Uterus (tissue), 4 donors: ENCODE results near the gene MYOZ2. TPM values are rescaled to one million over a fixed set of nuclear protein-coding genes. Genes with fewer than 3 reads are reported as not detected.

Experiments used
- DNase-seq, 2 donors: peaks; one replicate each; pipeline ENCODE4 v3.0.0-alpha.2; 2019 to 2020
- H3K27ac ChIP-seq, 2 donors: fragments of 200-600 bp; sonication (generic); 1 replicate in 1 of 2; 2 replicates in 1 of 2; pipeline ENCODE4 v1.5.1; 2016 to 2018
- H3K27me3 ChIP-seq, 2 donors: fragments of 200-600 bp; sonication (generic); one replicate each; pipeline ENCODE4 v1.5.1; 2018 to 2019; ENCODE audit warnings: control low read depth in 1 of 2
- H3K36me3 ChIP-seq, 2 donors: fragments of 200-600 bp; sonication (generic); one replicate each; pipeline ENCODE4 v1.5.1; 2019; ENCODE audit warnings: control low read depth in 1 of 2
- H3K4me1 ChIP-seq, 2 donors: fragments of 200-600 bp; sonication (generic); one replicate each; pipeline ENCODE4 v1.5.1; 2018 to 2019; ENCODE audit warnings: control low read depth in 1 of 2
- H3K4me3 ChIP-seq, 2 donors: fragments of 200-600 bp; sonication (generic); 1 replicate in 1 of 2; 2 replicates in 1 of 2; pipeline ENCODE4 v1.5.1; 2018 to 2019; ENCODE audit warnings: mild to moderate bottlenecking in 1 of 2
- H3K9me3 ChIP-seq, 2 donors: fragments of 200-600 bp; sonication (generic); one replicate each; pipeline ENCODE4 v1.5.1; 2019; ENCODE audit warnings: control low read depth in 1 of 2
- CTCF ChIP-seq, 4 experiments: fragments of 200-600 bp in 2 of 4; fragments of 450-650 bp in 2 of 4; sonication (generic) in 2 of 4; IDR thresholded peaks; one replicate each; pipeline ENCODE4 v1.5.1; 2016 to 2019; ENCODE audit warnings: antibody characterized with exemption in 4 of 4, mild to moderate bottlenecking in 2 of 4, moderate library complexity in 1 of 4
- POLR2A ChIP-seq, 2 donors: fragments of 450-650 bp; IDR thresholded peaks; one replicate each; pipeline ENCODE4 v1.6.1; 2016; ENCODE audit warnings: antibody characterized with exemption in 2 of 2, mild to moderate bottlenecking in 1 of 2, moderate library complexity in 1 of 2
- intact Hi-C: fragments of 100-400 bp; cut with DNase I; formaldehyde crosslinking; loops from one replicate; pipeline ENCODE4 v1.15.1; 2023; ENCODE audit warnings: low total_unique reads
- total RNA-seq, 4 donors: library from RNA; depleted of rRNA in 3 of 4; stranded (reverse); fragments of >200 nt in 3 of 4; gene quantifications; one replicate each; pipeline versions ENCODE4 v1.1.0 to v1.2.4, GENCODE V29; 2014 to 2023
- donor health status: DM: yes; HTN: yes; CAD: no.

The MYOZ2 gene
- total RNA-seq, 4 donors from 2014 or later = 0.62 to 1.8 (median 1.5) TPM; not detected in 1

GRCh38 chr4:119098306-119098705 is 37.3 kb upstream of the MYOZ2 start:
- intact Hi-C loops = no loop called here
- no peaks in the 10 kb centered on the region for H3K4me1 ChIP-seq
- H3K9me3 ChIP-seq = no peaks in the 10 kb centered on the region
- no peaks in the 10 kb centered on the region for H3K36me3 ChIP-seq
- peak overlapping the region; percentile 45 to 72 for H3K27ac ChIP-seq
- TF ChIP-seq CTCF (IDR thresholded peaks at IDR 0.05) (no peak), POLR2A (IDR thresholded peaks at IDR 0.05) (no peak)
- no peak for DNase-seq
- no peaks in the 10 kb centered on the region for H3K27me3 ChIP-seq
- H3K4me3 ChIP-seq = no peak overlapping the region

GRCh38 chr4:119099227-119099810 is 36.3 kb upstream of the MYOZ2 start:
- H3K27ac ChIP-seq = peak overlapping the region; percentile 45 to 72
- H3K36me3 ChIP-seq = no peaks in the 10 kb centered on the region
- H3K4me3 ChIP-seq = no peak overlapping the region
- no peaks in the 10 kb centered on the region for H3K4me1 ChIP-seq
- DNase-seq = no peak
- no peak for TF ChIP-seq POLR2A (IDR thresholded peaks at IDR 0.05)
- TF ChIP-seq CTCF (IDR thresholded peaks at IDR 0.05) = no peak
- H3K9me3 ChIP-seq = no peaks in the 10 kb centered on the region
- intact Hi-C loops = no loop called here
- no peaks in the 10 kb centered on the region for H3K27me3 ChIP-seq

GRCh38 chr4:119100655-119101054 is 35.0 kb upstream of the MYOZ2 start:
- H3K4me1 ChIP-seq = no peaks in the 10 kb centered on the region
- no peaks in the 10 kb centered on the region for H3K36me3 ChIP-seq
- no peak overlapping the region for H3K4me3 ChIP-seq
- TF ChIP-seq CTCF (IDR thresholded peaks at IDR 0.05) = no peak
- no peak for TF ChIP-seq POLR2A (IDR thresholded peaks at IDR 0.05)
- H3K9me3 ChIP-seq = no peaks in the 10 kb centered on the region
- peak overlapping the region; percentile 45 to 72 for H3K27ac ChIP-seq
- no peak for DNase-seq
- intact Hi-C loops = no loop called here
- no peaks in the 10 kb centered on the region for H3K27me3 ChIP-seq

- TF ChIP-seq POLR2A (IDR thresholded peaks at IDR 0.05) (no peak), CTCF (IDR thresholded peaks at IDR 0.05) (no peak)
- H3K27me3 ChIP-seq = no peaks in the 10 kb centered on the region
- peak overlapping the region; percentile 62 to 73 for H3K27ac ChIP-seq
- H3K4me3 ChIP-seq = no peak overlapping the region
- DNase-seq = peak in 1 of 2 donors; percentile 41
- intact Hi-C loops = no loop called here
- H3K36me3 ChIP-seq = no peaks in the 10 kb centered on the region
- H3K9me3 ChIP-seq = no peaks in the 10 kb centered on the region
- no peaks in the 10 kb centered on the region for H3K4me1 ChIP-seq
Observed at GRCh38 chr4:119103263-119103662, 32.4 kb upstream of the MYOZ2 start.

GRCh38 chr4:119104644-119105273 is 30.9 kb upstream of the MYOZ2 start:
- intact Hi-C loops = no loop called here
- Histone ChIP-seq H3K27me3 (no peaks in the 10 kb centered on the region), H3K27ac (peak overlapping the region in 1 of 2 donors; percentile 73), H3K36me3 (no peaks in the 10 kb centered on the region), H3K4me3 (no peak overlapping the region), H3K9me3 (no peaks in the 10 kb centered on the region), H3K4me1 (no peaks in the 10 kb centered on the region)
- TF ChIP-seq POLR2A (IDR thresholded peaks at IDR 0.05) (no peak), CTCF (IDR thresholded peaks at IDR 0.05) (no peak)
- no peak for DNase-seq
